ENCODE measurements around the gene LHFPL6. TPM values are rescaled to one million over a fixed set of nuclear protein-coding genes. Genes with fewer than 3 reads are reported as not detected.

Gene LHFPL6
- total and polyA plus RNA-seq, 2 experiments from 2014 or later: 12.1 to 14.1 TPM

DNA sequence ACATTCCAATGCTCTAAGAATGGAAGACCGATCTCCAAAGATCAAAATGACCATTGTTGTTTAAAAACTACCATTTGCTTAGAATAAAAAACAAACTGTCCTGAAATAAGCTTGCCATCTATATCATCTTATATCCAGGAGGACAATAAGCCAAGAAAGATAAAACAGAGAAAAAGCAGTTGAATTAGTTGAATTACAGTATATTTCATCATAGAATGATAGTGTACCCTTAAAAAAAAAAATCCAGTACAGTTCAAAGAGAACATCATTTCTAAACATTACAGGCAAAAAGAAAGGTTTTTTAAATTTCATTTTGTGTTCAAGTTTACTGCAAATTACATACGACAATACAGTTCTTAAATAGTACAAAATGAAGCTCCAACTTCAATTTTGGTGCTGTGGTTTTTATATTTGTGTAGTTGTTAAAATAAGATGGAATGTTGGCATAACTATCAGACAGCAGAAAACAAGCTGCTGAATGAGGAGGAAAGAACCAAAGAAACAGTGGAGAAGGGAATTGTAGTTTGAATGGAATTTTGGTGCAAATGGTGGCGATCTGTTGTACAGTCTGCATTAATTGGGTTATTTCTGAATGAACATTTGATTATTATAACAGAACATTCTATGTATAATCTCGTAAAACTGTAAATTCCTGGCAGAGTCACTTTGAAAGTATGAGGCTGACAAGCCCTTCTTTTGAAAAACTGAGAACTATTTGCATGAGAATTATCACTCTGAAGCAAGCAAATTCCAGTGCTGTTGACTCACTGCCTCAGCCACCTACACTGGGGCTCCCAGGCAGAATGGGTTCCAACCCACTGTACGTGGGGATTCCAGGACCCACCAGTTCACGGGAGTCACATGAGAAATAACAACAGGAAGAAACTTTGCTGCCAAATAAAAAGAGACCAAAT is 37.7 kb downstream of the LHFPL6 start:
- Histone ChIP-seq H2AFZ (no peak overlapping the region), H3K4me1 (ENCODE audit: insufficient read depth) (peaks cover 7% of the 10 kb centered on the region), H3K9me3 (ENCODE audit: low read depth) (no peaks in the 10 kb centered on the region), H3K4me2 (peak overlapping the region; percentile 50), H3K27ac (peak overlapping the region; percentile 56), H4K20me1 (ENCODE audit: insufficient read depth, poor library complexity, severe bottlenecking) (no peaks in the 10 kb centered on the region), H3K4me3 (no peak overlapping the region), H3K27me3 (no peaks in the 10 kb centered on the region), H3K36me3 (replicated peaks; ENCODE audit: insufficient read depth, low read depth) (no peaks in the 10 kb centered on the region), H3K79me2 (no peaks in the 10 kb centered on the region), H3K9me2 (replicated peaks; ENCODE audit: insufficient read depth) (no peaks in the 10 kb centered on the region)
- peak; percentile 62 for DNase-seq (ENCODE audit: low spot score)
- 39% methylated on average over 6 of the region's 6 CpGs for WGBS (ENCODE audit: low lambda C conversion rate, missing lambda C conversion rate)
- TF ChIP-seq, protein P1, sequence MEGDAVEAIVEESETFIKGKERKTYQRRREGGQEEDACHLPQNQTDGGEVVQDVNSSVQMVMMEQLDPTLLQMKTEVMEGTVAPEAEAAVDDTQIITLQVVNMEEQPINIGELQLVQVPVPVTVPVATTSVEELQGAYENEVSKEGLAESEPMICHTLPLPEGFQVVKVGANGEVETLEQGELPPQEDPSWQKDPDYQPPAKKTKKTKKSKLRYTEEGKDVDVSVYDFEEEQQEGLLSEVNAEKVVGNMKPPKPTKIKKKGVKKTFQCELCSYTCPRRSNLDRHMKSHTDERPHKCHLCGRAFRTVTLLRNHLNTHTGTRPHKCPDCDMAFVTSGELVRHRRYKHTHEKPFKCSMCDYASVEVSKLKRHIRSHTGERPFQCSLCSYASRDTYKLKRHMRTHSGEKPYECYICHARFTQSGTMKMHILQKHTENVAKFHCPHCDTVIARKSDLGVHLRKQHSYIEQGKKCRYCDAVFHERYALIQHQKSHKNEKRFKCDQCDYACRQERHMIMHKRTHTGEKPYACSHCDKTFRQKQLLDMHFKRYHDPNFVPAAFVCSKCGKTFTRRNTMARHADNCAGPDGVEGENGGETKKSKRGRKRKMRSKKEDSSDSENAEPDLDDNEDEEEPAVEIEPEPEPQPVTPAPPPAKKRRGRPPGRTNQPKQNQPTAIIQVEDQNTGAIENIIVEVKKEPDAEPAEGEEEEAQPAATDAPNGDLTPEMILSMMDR (IDR thresholded peaks at IDR 0.05; ENCODE audit: poor library complexity): no peak
- no peak for TF ChIP-seq EZH2phosphoT487 (IDR thresholded peaks at IDR 0.05; ENCODE audit: low read depth, severe bottlenecking, unreplicated experiment)
- no peak for TF ChIP-seq EZH2 (IDR thresholded peaks at IDR 0.05; ENCODE audit: borderline replicate concordance)

DNA sequence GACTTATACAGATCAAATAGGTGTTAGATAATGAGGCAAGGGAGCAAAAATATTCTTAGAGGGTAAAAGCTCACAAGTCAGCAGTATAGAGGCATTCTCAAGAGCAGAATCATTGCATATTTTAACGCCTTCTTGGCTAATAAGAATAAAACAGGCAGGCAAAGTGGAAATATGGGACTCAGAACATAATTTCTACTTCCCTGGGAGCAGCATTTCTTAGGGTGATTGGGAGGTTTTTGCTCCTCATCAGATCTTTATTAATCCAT is 39.6 kb downstream of the LHFPL6 start:
- no peaks in the 10 kb centered on the region for H3K9me2 ChIP-seq (replicated peaks; ENCODE audit: insufficient read depth)
- no peak overlapping the region for H3K4me2 ChIP-seq
- 97% methylated on average over 1 of the region's 1 CpG for WGBS (ENCODE audit: low lambda C conversion rate, missing lambda C conversion rate)
- no peak overlapping the region for H3K27ac ChIP-seq
- peaks cover 7% of the 10 kb centered on the region for H3K4me1 ChIP-seq (ENCODE audit: insufficient read depth)
- no peak overlapping the region for H3K4me3 ChIP-seq
- H3K36me3 ChIP-seq (replicated peaks; ENCODE audit: insufficient read depth, low read depth): no peaks in the 10 kb centered on the region
- H3K9me3 ChIP-seq (ENCODE audit: low read depth): no peaks in the 10 kb centered on the region
- no peak overlapping the region for H2AFZ ChIP-seq
- H3K27me3 ChIP-seq: no peaks in the 10 kb centered on the region
- TF ChIP-seq EZH2 (IDR thresholded peaks at IDR 0.05; ENCODE audit: borderline replicate concordance) (no peak), EZH2phosphoT487 (IDR thresholded peaks at IDR 0.05; ENCODE audit: low read depth, severe bottlenecking, unreplicated experiment) (no peak)
- TF ChIP-seq, protein P1 (IDR thresholded peaks at IDR 0.05; ENCODE audit: poor library complexity): no peak
- no peaks in the 10 kb centered on the region for H4K20me1 ChIP-seq (ENCODE audit: insufficient read depth, poor library complexity, severe bottlenecking)
- H3K79me2 ChIP-seq: no peaks in the 10 kb centered on the region
- no peak for DNase-seq (ENCODE audit: low spot score)

DNA sequence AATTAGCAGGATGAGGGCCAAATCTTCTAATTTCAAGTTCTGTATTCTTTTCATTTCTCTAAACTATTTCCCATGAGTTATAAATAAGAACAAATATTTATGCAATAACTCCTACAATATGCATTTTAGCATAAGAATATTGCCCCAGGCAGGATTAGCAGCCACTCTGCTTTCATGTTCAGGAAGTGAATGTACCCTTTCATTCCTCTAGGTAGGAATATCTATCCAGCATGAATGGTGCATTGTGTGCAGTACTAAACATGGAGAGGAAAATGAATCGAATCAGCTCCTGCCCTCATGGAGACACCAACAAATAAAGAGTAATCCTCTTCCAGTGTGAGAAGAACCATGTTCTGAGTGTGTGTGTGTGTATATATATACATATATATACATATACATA is 41.0 kb downstream of the LHFPL6 start:
- no peak for TF ChIP-seq EZH2 (IDR thresholded peaks at IDR 0.05; ENCODE audit: borderline replicate concordance)
- TF ChIP-seq EZH2phosphoT487 (IDR thresholded peaks at IDR 0.05; ENCODE audit: low read depth, severe bottlenecking, unreplicated experiment): no peak
- TF ChIP-seq, protein P1 (IDR thresholded peaks at IDR 0.05; ENCODE audit: poor library complexity): no peak
- WGBS (ENCODE audit: low lambda C conversion rate, missing lambda C conversion rate): 89% methylated on average over 1 of the region's 1 CpG
- no peak overlapping the region for H3K27ac ChIP-seq
- no peak overlapping the region for H2AFZ ChIP-seq
- no peak overlapping the region for H3K4me2 ChIP-seq
- no peaks in the 10 kb centered on the region for H4K20me1 ChIP-seq (ENCODE audit: insufficient read depth, poor library complexity, severe bottlenecking)
- H3K27me3 ChIP-seq: no peaks in the 10 kb centered on the region
- no peak overlapping the region for H3K4me3 ChIP-seq
- no peaks in the 10 kb centered on the region for H3K79me2 ChIP-seq
- H3K9me2 ChIP-seq (replicated peaks; ENCODE audit: insufficient read depth): no peaks in the 10 kb centered on the region
- DNase-seq (ENCODE audit: low spot score): no peak
- peaks cover 7% of the 10 kb centered on the region for H3K4me1 ChIP-seq (ENCODE audit: insufficient read depth)
- H3K9me3 ChIP-seq (ENCODE audit: low read depth): no peaks in the 10 kb centered on the region
- no peaks in the 10 kb centered on the region for H3K36me3 ChIP-seq (replicated peaks; ENCODE audit: insufficient read depth, low read depth)

All from hepatocyte (in vitro differentiated cells).